Measurements from ENCODE around the gene RIT1. TPM values are rescaled to one million over a fixed set of nuclear protein-coding genes. Genes with fewer than 3 reads are reported as not detected.

Gene RIT1
- total and polyA plus RNA-seq, 2 of the 13 experiments (the other 11 are each of a cell fraction or from before 2014, with no cell fraction given) = 12.2 to 32.2 TPM

DNA sequence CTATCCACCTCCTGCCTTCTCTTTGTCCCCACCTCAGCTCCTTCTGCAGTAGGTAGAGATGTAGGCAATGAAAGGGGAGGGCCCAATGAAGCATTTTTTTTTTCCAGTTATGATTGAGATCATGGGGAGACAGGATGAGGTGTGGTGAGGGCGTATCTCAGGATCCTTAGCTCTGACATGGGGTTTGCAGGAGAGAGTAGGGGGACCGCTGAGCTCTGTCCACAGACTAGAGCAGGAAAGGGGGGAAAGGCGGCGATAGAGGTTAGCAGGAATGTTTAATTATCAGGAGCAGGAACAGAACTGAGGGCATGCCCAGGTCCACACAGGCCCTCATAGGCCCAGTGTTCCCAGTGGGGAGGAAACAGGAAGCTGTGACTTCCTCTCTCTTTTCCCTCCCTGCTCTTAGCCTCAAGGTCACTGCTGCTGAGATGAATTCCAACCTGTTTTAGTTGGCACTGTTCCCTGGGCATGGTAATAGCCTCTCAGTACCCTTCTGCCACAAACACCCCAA lies 29.4 kb upstream of the RIT1 start (continued):
- TF ChIP-seq ZNF747 (CRISPR knock-in tag; IDR thresholded peaks at IDR 0.05; ENCODE audit: borderline replicate concordance) = peak; percentile 66; the same call in 1 of the 2 replicates
- no peak; the same call in 1 of the 2 replicates for TF ChIP-seq ZNF784 (CRISPR knock-in tag; IDR thresholded peaks at IDR 0.05; ENCODE audit: borderline replicate concordance)
- TF ChIP-seq ZNF224 (CRISPR knock-in tag; IDR thresholded peaks at IDR 0.05) = no peak
- no peak for TF ChIP-seq ZNF24 (IDR thresholded peaks at IDR 0.05)
- TF ChIP-seq MAZ (IDR thresholded peaks at IDR 0.05; ENCODE audit: borderline replicate concordance, low read depth, low read length) = no peak
- no peak; the same call in 1 of the 2 replicates for TF ChIP-seq MAZ (CRISPR knock-in tag; IDR thresholded peaks at IDR 0.05; ENCODE audit: low read depth)
- no peak for TF ChIP-seq ZFP1 (CRISPR knock-in tag; IDR thresholded peaks at IDR 0.05)
- TF ChIP-seq, protein P1, sequence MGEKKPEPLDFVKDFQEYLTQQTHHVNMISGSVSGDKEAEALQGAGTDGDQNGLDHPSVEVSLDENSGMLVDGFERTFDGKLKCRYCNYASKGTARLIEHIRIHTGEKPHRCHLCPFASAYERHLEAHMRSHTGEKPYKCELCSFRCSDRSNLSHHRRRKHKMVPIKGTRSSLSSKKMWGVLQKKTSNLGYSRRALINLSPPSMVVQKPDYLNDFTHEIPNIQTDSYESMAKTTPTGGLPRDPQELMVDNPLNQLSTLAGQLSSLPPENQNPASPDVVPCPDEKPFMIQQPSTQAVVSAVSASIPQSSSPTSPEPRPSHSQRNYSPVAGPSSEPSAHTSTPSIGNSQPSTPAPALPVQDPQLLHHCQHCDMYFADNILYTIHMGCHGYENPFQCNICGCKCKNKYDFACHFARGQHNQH (CRISPR knock-in tag; IDR thresholded peaks at IDR 0.05) = peak; percentile 64; the same call in 1 of the 2 replicates
- TF ChIP-seq NPAS2 (CRISPR knock-in tag; IDR thresholded peaks at IDR 0.05; ENCODE audit: borderline replicate concordance) = no peak
- TF ChIP-seq MLLT10 (CRISPR knock-in tag; IDR thresholded peaks at IDR 0.05) = no peak
- TF ChIP-seq, protein P2, sequence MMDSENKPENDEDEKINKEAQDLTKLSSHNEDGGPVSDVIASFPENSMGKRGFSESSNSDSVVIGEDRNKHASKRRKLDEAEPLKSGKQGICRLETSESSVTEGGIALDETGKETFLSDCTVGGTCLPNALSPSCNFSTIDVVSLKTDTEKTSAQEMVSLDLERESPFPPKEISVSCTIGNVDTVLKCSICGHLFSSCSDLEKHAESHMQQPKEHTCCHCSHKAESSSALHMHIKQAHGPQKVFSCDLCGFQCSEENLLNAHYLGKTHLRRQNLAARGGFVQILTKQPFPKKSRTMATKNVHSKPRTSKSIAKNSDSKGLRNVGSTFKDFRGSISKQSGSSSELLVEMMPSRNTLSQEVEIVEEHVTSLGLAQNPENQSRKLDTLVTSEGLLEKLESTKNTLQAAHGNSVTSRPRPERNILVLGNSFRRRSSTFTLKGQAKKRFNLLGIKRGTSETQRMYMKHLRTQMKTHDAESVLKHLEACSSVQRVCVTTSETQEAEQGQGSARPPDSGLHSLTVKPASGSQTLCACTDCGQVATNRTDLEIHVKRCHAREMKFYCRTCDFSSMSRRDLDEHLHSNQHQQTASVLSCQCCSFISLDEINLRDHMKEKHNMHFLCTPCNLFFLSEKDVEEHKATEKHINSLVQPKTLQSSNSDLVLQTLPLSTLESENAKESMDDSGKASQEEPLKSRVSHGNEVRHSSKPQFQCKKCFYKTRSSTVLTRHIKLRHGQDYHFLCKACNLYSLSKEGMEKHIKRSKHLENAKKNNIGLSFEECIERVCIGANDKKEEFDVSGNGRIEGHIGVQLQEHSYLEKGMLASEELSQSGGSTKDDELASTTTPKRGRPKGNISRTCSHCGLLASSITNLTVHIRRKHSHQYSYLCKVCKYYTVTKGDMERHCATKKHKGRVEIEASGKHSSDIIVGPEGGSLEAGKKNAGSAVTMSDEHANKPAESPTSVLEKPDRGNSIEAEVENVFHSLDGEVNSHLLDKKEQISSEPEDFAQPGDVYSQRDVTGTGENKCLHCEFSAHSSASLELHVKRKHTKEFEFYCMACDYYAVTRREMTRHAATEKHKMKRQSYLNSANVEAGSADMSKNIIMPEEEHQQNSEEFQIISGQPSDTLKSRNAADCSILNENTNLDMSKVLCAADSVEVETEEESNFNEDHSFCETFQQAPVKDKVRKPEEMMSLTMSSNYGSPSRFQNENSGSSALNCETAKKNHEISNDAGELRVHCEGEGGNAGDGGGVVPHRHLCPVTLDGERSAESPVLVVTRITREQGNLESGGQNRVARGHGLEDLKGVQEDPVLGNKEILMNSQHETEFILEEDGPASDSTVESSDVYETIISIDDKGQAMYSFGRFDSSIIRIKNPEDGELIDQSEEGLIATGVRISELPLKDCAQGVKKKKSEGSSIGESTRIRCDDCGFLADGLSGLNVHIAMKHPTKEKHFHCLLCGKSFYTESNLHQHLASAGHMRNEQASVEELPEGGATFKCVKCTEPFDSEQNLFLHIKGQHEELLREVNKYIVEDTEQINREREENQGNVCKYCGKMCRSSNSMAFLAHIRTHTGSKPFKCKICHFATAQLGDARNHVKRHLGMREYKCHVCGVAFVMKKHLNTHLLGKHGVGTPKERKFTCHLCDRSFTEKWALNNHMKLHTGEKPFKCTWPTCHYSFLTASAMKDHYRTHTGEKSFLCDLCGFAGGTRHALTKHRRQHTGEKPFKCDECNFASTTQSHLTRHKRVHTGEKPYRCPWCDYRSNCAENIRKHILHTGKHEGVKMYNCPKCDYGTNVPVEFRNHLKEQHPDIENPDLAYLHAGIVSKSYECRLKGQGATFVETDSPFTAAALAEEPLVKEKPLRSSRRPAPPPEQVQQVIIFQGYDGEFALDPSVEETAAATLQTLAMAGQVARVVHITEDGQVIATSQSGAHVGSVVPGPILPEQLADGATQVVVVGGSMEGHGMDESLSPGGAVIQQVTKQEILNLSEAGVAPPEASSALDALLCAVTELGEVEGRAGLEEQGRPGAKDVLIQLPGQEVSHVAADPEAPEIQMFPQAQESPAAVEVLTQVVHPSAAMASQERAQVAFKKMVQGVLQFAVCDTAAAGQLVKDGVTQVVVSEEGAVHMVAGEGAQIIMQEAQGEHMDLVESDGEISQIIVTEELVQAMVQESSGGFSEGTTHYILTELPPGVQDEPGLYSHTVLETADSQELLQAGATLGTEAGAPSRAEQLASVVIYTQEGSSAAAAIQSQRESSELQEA (CRISPR knock-in tag; IDR thresholded peaks at IDR 0.05; ENCODE audit: not compliant biosample characterization) = no peak
- TF ChIP-seq NFIB (CRISPR knock-in tag; IDR thresholded peaks at IDR 0.05; ENCODE audit: borderline replicate concordance) = no peak
- TF ChIP-seq DNMT1 (CRISPR knock-in tag; IDR thresholded peaks at IDR 0.05) = no peak
- 0 out of 2 replicates have a peak, but pooled peaks have one; percentile 28 for TF ChIP-seq SMYD3 (CRISPR knock-in tag; IDR thresholded peaks at IDR 0.05)
- peak; percentile 46; the same call in 1 of the 2 replicates for TF ChIP-seq ARID4A (CRISPR knock-in tag; IDR thresholded peaks at IDR 0.05; ENCODE audit: borderline replicate concordance)
